Spinal cord (tissue), 10 donors: ENCODE measurements around the gene SRD5A1. TPM values are rescaled to one million over a fixed set of nuclear protein-coding genes. Genes with fewer than 3 reads are reported as not detected.

ENCODE experiments used
- DNase-seq, 6 donors: peaks; one replicate each; pipeline versions ENCODE4 v3.0.0 to v3.0.0-alpha.2; 2013 to 2015; ENCODE audit warnings: low spot score in 6 of 6, low read depth in 4 of 6
- H3K27ac ChIP-seq: one replicate; pipeline ENCODE4 v1.5.1; 2013; ENCODE audit warnings: low read depth, low read length, control low read depth
- H3K27me3 ChIP-seq: one replicate; pipeline ENCODE4 v1.6.1; 2013; ENCODE audit warnings: low read length; ENCODE audit not compliant: control insufficient read depth, insufficient read depth
- H3K36me3 ChIP-seq: one replicate; pipeline ENCODE4 v1.6.1; 2013; ENCODE audit warnings: low read length; ENCODE audit not compliant: control insufficient read depth, insufficient read depth
- H3K4me1 ChIP-seq: one replicate; pipeline ENCODE4 v1.6.1; 2013; ENCODE audit warnings: low read length; ENCODE audit not compliant: control insufficient read depth, insufficient read depth
- H3K4me3 ChIP-seq: one replicate; pipeline ENCODE4 v1.5.1; 2013; ENCODE audit warnings: low read depth, low read length, control low read depth
- H3K9me3 ChIP-seq: one replicate; pipeline ENCODE4 v1.6.1; 2013; ENCODE audit warnings: low read length; ENCODE audit not compliant: control insufficient read depth, insufficient read depth
- WGBS: methylation state at CpG from one replicate; pipeline ENCODE4 v1.1.5; 2013; ENCODE audit warnings: missing lambda C conversion rate; ENCODE audit not compliant: insufficient coverage; 5-methylcytosine and 5-hydroxymethylcytosine counted together
- polyA plus RNA-seq, 2 donors: library from polyadenylated mRNA; unstranded; fragments of 120-200 nt; gene quantifications; one replicate each; pipeline ENCODE4 v1.2.1, GENCODE V29; 2013; ENCODE audit not compliant: insufficient read length in 2 of 2
- total RNA-seq, 2 donors: library from RNA; depleted of rRNA in 1 of 2; stranded (reverse); fragments of 120-200 nt in 1 of 2; fragments of >200 nt in 1 of 2; gene quantifications; one replicate each; pipeline versions ENCODE4 v1.2.3 to v1.2.4, GENCODE V29; 2013 to 2014
- donor health status: healthy.

SRD5A1 gene
- total and polyA plus RNA-seq, 4 donors = 14.3 to 58.2 (median 50.4) TPM

- H3K4me3 ChIP-seq = peak overlapping the region; percentile 22
- DNase-seq = no peak
- 58% methylated on average over 6 of the region's 6 CpGs for WGBS
Measured at GRCh38 chr5:6686501-6686900, 53.3 kb downstream of the SRD5A1 start.

DNA sequence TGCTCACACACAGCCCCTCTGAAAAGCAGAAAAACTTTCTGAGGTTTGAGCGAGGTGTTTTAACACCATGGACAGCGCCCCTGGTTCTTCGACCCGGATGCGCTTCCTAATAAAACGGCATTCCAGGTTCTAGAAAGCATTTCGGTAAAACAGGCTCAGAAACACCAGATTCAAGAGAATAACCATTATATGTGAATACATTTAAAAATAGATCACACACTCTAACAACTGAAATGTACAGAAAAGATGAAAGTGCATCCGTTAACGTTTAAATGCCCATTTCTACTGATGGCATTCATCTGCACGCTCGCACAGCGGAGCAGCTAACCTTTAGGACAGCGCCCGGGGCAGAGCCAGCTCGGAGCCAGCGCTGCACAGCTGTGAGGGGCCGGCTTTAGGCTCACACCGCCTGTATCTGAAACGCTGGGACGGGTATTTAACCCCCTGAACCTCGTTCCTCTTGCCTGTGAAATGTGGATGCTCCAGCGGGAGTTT is 53.7 kb downstream of the SRD5A1 start:
- 7% methylated on average over 20 of the region's 22 CpGs for WGBS
- no peaks in the 10 kb centered on the region for H3K36me3 ChIP-seq
- DNase-seq = peak; percentile 7 to 62 (median 20)
- H3K4me1 ChIP-seq = no peaks in the 10 kb centered on the region
- no peak overlapping the region for H3K27ac ChIP-seq
- H3K27me3 ChIP-seq = no peaks in the 10 kb centered on the region
- H3K9me3 ChIP-seq = no peaks in the 10 kb centered on the region
- H3K4me3 ChIP-seq = peak overlapping the region; percentile 22

More at GRCh38 chr5:6686501-6686900, 53.3 kb downstream of the SRD5A1 start:
- Histone ChIP-seq H3K27me3 (no peaks in the 10 kb centered on the region), H3K27ac (no peak overlapping the region), H3K4me1 (no peaks in the 10 kb centered on the region), H3K9me3 (no peaks in the 10 kb centered on the region), H3K36me3 (no peaks in the 10 kb centered on the region)

- Histone ChIP-seq H3K36me3 (no peaks in the 10 kb centered on the region), H3K4me1 (no peaks in the 10 kb centered on the region), H3K4me3 (no peak overlapping the region), H3K27me3 (no peaks in the 10 kb centered on the region), H3K27ac (no peak overlapping the region), H3K9me3 (no peaks in the 10 kb centered on the region)
- WGBS = 83% methylated on average over 6 of the region's 9 CpGs
- DNase-seq = no peak
Measured at GRCh38 chr5:6687505-6687904, 54.3 kb downstream of the SRD5A1 start.

DNA sequence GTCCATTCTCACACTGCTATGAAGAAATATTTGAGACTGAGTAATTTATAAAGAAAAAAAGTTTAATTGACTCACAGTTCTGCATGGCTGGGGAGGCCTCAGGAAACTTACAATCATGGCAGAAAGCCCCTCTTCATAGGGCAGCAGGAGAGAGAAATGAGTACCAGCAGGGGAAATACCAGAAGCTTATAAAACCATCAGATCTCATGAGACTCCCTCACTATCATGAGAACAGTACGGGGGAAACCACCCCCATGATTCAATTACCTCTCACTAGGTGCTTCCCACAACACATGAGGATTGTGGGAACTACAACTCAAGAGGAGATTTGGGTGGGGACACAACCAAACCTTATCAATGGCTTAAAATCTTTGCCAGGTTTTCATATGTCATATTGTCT is 59.7 kb downstream of the SRD5A1 start:
- H3K9me3 ChIP-seq = no peaks in the 10 kb centered on the region
- DNase-seq = no peak
- H3K27ac ChIP-seq = no peak overlapping the region
- no peak overlapping the region for H3K4me3 ChIP-seq
- H3K36me3 ChIP-seq = no peaks in the 10 kb centered on the region
- no peaks in the 10 kb centered on the region for H3K4me1 ChIP-seq
- no peaks in the 10 kb centered on the region for H3K27me3 ChIP-seq
- no CpG with 5 or more reads among the region's 1 CpG for WGBS

DNA sequence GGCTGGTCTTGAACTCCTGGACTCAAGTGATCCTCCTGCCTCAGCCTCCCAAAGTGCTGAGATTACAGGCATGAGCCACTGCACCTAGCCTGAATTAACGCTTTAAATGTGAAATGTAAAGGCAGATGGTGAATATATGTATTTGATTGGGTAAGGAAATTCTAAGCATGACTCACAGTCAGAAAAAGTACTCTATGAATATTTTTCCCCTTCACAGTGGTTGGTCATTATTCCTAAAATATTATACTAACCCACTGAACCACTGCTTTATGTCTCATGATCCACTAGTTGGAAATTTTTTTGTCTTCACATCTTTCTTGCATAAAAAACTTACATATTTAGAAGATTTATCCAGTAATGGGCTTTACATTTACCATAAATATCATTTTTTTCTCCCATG is 65.5 kb downstream of the SRD5A1 start:
- Histone ChIP-seq H3K4me3 (no peak overlapping the region), H3K9me3 (no peaks in the 10 kb centered on the region), H3K27me3 (no peaks in the 10 kb centered on the region), H3K36me3 (no peaks in the 10 kb centered on the region), H3K27ac (no peak overlapping the region), H3K4me1 (no peaks in the 10 kb centered on the region)
- no peak for DNase-seq
- WGBS = no CpG with 5 or more reads among the region's 1 CpG

DNA sequence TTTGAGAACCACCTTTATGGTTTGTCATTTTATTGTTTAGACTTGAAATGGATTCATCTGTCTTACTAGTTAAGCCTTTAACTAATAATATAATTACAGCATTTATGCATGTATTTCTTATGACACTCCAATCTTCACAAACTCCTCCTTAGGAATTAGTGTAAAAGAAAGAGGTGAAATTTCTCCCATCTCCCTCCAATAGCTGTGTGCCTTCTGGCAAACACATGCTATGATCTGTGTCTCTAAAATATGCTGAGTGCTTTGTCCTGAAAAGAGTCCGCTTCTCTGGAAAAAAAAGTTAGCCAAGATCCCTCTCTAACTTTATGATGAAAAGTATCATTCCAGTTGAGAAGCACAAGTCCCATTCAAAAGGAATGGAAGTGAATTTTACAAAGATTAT is 66.1 kb downstream of the SRD5A1 start:
- DNase-seq = no peak
- Histone ChIP-seq H3K4me3 (no peak overlapping the region), H3K27ac (no peak overlapping the region), H3K9me3 (no peaks in the 10 kb centered on the region), H3K4me1 (no peaks in the 10 kb centered on the region), H3K36me3 (no peaks in the 10 kb centered on the region), H3K27me3 (no peaks in the 10 kb centered on the region)
- WGBS = no CpG with 5 or more reads among the region's 1 CpG

DNA sequence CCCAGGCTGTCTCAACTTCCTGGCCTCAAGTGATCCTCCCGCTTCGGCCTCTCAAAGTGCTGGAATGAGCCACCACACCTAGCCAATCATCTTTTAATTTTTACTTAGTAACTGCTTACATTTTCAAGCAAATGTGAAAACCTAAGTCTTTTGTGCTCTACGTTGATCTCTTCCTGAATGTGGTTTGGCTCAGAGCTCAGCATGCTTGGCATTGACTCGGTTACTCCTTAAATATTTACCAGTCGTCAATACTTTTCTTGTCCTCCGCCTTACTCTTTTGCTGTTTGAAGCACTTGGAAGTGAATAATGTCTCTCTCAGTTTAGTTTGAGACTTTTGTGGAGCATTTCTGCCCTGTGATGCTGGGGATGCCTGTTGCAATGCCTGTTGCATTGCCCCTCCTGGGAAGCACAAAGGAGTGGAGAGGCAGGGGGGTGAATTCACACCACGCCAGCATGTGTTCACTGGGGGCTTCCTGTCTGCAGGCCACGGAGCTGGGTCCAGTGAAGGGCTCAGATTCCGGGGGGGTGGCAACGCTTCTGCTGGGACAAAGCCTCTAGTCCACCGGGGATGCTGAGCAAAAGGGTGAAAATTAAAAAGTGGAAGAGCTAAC is 66.9 kb downstream of the SRD5A1 start:
- no peaks in the 10 kb centered on the region for H3K27me3 ChIP-seq
- H3K27ac ChIP-seq = no peak overlapping the region
- H3K36me3 ChIP-seq = no peaks in the 10 kb centered on the region
- no peaks in the 10 kb centered on the region for H3K4me1 ChIP-seq
- no peak for DNase-seq
- no peaks in the 10 kb centered on the region for H3K9me3 ChIP-seq
- 59% methylated on average over 5 of the region's 11 CpGs for WGBS
- H3K4me3 ChIP-seq = no peak overlapping the region

DNA sequence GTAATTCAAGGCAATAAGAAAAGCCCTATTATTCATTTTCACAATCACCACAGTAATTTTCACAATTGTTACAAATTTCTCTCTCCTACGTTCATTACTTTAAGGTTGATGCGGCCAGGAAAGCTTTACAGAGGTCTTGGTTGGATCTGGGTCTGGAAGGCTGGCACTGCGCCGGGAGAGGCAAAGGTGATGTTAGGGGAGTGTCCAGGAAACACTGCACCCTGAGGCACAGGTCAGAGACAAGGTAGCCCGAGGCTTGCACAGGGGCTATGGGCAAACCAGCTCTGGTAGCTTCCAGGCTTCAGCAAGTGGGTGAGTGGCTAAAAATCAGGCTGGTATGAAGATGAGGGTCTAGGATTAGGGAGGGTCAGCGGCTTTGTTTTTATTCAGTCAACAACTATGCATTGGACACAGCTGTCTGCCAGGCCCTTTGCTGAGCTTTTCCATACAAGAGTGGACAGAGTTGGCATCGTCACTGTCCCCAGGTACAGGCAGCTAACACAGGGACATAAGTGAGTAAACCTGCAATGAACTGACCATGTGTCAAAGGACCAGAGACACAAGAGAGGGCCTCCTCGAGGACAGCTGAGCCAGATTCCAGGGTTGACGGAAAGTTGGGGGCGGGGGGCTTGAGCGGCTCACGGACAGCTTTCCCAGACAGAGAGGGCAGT is 67.6 kb downstream of the SRD5A1 start:
- 77% methylated on average over 10 of the region's 12 CpGs for WGBS
- H3K4me1 ChIP-seq = no peaks in the 10 kb centered on the region
- H3K27ac ChIP-seq = no peak overlapping the region
- H3K9me3 ChIP-seq = no peaks in the 10 kb centered on the region
- no peak for DNase-seq
- no peak overlapping the region for H3K4me3 ChIP-seq
- H3K36me3 ChIP-seq = no peaks in the 10 kb centered on the region
- no peaks in the 10 kb centered on the region for H3K27me3 ChIP-seq

DNA sequence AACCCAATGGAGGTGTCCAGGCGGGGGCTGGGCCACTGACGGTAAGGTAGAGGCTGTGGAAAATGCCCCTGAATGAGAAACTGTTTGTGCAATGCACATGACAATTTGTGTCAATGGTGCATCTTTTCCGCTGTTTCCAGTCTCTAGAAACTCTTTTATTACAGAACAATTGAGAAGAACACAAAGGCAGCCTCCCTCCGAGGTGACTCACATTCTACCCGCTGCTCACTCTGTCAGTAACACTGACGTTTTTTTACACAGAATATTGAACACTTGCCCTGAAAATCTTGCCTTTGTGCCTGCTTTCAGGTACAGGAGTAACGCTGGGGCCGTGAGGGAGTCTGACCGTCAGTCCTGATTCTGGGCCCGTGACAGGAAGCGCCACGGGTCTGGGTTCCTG is 68.3 kb downstream of the SRD5A1 start:
- no peaks in the 10 kb centered on the region for H3K27me3 ChIP-seq
- 52% methylated on average over 11 of the region's 12 CpGs for WGBS

DNA sequence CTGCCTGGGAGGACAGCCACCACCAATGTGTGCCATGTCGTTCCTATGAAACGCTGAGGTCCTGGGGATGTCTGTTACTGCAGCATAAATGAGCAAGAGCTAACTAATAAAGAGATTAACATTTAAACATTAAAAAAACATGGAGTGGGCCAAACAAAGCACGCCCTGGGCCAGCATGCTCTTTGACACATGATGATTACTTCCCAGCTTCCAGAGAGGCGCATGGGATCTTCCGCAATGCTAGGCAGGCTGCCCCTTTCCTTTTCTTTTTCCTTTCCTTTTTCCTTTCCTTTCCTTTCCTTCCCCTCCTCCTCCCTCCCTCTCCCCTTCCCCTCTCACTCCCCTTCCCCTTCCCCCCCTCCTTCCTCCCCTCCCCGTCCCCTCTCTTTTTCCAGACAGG is 69.4 kb downstream of the SRD5A1 start:
- no peaks in the 10 kb centered on the region for H3K36me3 ChIP-seq
- no peak for DNase-seq
- no peaks in the 10 kb centered on the region for H3K27me3 ChIP-seq
- H3K27ac ChIP-seq = no peak overlapping the region
- H3K4me1 ChIP-seq = no peaks in the 10 kb centered on the region
- H3K9me3 ChIP-seq = no peaks in the 10 kb centered on the region
- 100% methylated on average over 2 of the region's 6 CpGs for WGBS
- H3K4me3 ChIP-seq = no peak overlapping the region

More for the DNA sequence above, 68.3 kb downstream of the SRD5A1 start:
- H3K27ac ChIP-seq = no peak overlapping the region
- DNase-seq = no peak
- H3K36me3 ChIP-seq = no peaks in the 10 kb centered on the region
- H3K9me3 ChIP-seq = no peaks in the 10 kb centered on the region
- H3K4me1 ChIP-seq = no peaks in the 10 kb centered on the region
- H3K4me3 ChIP-seq = no peak overlapping the region
